ENCODE measurements around the gene VANGL1.

- no peak for TF ChIP-seq POLR2AphosphoS5 (IDR thresholded peaks at IDR 0.05; ENCODE audit: borderline replicate concordance, low read depth, low read length)
- TF ChIP-seq EZH2 (IDR thresholded peaks at IDR 0.05): no peak
- TF ChIP-seq FOXP2 (optimal IDR thresholded peaks at IDR 0.05; ENCODE audit: control extremely low read depth, extremely low read length, insufficient read depth): no peak
Measured at GRCh38 chr1:115694805-115695204, 53.0 kb downstream of the VANGL1 start.
